ENCODE measurements around the gene PSMD8.

The PSMD8 gene

GRCh38 chr19:38385057-38385803, 10.9 kb downstream of the PSMD8 start:
- H3K4me1 ChIP-seq (ENCODE audit: control insufficient read depth in 2 of 2, insufficient read depth in 1 of 2, low read depth in 1 of 2, low read length in 2 of 2) = peaks cover 6 to 8% of the 10 kb centered on the region in 2 donors

GRCh38 chr19:38385804-38386257, 11.5 kb downstream of the PSMD8 start:
- WGBS, 2 donors (ENCODE audit: extremely low coverage in 2 of 2, insufficient read length in 2 of 2, insufficient replicate concordance in 1 of 2) = no CpG with 5 or more reads among the region's 40 CpGs
- no peak overlapping the region for H2BK15ac ChIP-seq (ENCODE audit: low read length)
- peaks cover 25 to 52% of the 10 kb centered on the region in 2 donors for H3K36me3 ChIP-seq (replicated peaks in 1 of 2; ENCODE audit: control insufficient read depth in 2 of 2, insufficient read depth in 2 of 2, low read length in 2 of 2)
- H3K27ac ChIP-seq (replicated peaks; ENCODE audit: low read length) = no peak overlapping the region
- no peak overlapping the region for H2BK120ac ChIP-seq (ENCODE audit: low read depth, low read length)
- H3K4me1 ChIP-seq (ENCODE audit: control insufficient read depth in 2 of 2, insufficient read depth in 1 of 2, low read depth in 1 of 2, low read length in 2 of 2) = peaks cover 8% of the 10 kb centered on the region in 2 donors
- no peak overlapping the region for H3K14ac ChIP-seq (ENCODE audit: low read length)
- no peaks in the 10 kb centered on the region for H3K27me3 ChIP-seq (ENCODE audit: control insufficient read depth in 3 of 3, insufficient read depth in 3 of 3, low read depth in 1 of 3, low read length in 3 of 3)
- no peak overlapping the region for H3K18ac ChIP-seq (ENCODE audit: low read length)
- H3K23ac ChIP-seq (ENCODE audit: low read depth, low read length, poor library complexity) = peak overlapping the region; percentile 44
- no peak overlapping the region for H2BK5ac ChIP-seq (ENCODE audit: low read length)
- H3K4me3 ChIP-seq (ENCODE audit: low read length in 2 of 2) = no peak overlapping the region
- H4K91ac ChIP-seq (ENCODE audit: low read depth, low read length, poor library complexity) = no peak overlapping the region
- H4K8ac ChIP-seq (ENCODE audit: low read depth, low read length) = no peak overlapping the region
- no peak overlapping the region for H3K9ac ChIP-seq (ENCODE audit: low read depth, low read length, poor library complexity)
- no peaks in the 10 kb centered on the region for H3K9me3 ChIP-seq (replicated peaks in 1 of 2; ENCODE audit: control insufficient read depth in 2 of 2, insufficient read depth in 1 of 2, low read depth in 1 of 2, low read length in 2 of 2)
- H3K4me2 ChIP-seq (ENCODE audit: insufficient read depth, low read length, poor library complexity, severe bottlenecking) = no peak overlapping the region
- H2BK12ac ChIP-seq (ENCODE audit: low read length) = no peak overlapping the region
- no peak overlapping the region for H2AFZ ChIP-seq (ENCODE audit: low read length)
- H3K79me1 ChIP-seq (ENCODE audit: low read depth, low read length) = peaks cover 5% of the 10 kb centered on the region
- H3K4ac ChIP-seq (ENCODE audit: low read length) = no peak overlapping the region
- no peak for DNase-seq (ENCODE audit: low spot score)
- H2AK5ac ChIP-seq (ENCODE audit: low read depth, low read length) = peak overlapping the region; percentile 27

More at GRCh38 chr19:38385057-38385803, 10.9 kb downstream of the PSMD8 start:
- peaks cover 2% of the 10 kb centered on the region for H3K79me1 ChIP-seq (ENCODE audit: low read depth, low read length)
- H3K4ac ChIP-seq (ENCODE audit: low read length) = no peak overlapping the region
- H2BK15ac ChIP-seq (ENCODE audit: low read length) = no peak overlapping the region
- H2AFZ ChIP-seq (ENCODE audit: low read length) = no peak overlapping the region
- WGBS, 2 donors (ENCODE audit: extremely low coverage in 2 of 2, insufficient read length in 2 of 2, insufficient replicate concordance in 1 of 2) = no CpG with 5 or more reads among the region's 40 CpGs
- no peak overlapping the region for H4K91ac ChIP-seq (ENCODE audit: low read depth, low read length, poor library complexity)
- no peaks in the 10 kb centered on the region for H3K27me3 ChIP-seq (ENCODE audit: control insufficient read depth in 3 of 3, insufficient read depth in 3 of 3, low read depth in 1 of 3, low read length in 3 of 3)
- H4K8ac ChIP-seq (ENCODE audit: low read depth, low read length) = no peak overlapping the region
- no peak overlapping the region for H2BK12ac ChIP-seq (ENCODE audit: low read length)
- H3K18ac ChIP-seq (ENCODE audit: low read length) = no peak overlapping the region
- H2AK5ac ChIP-seq (ENCODE audit: low read depth, low read length) = no peak overlapping the region
- H3K4me2 ChIP-seq (ENCODE audit: insufficient read depth, low read length, poor library complexity, severe bottlenecking) = no peak overlapping the region
- peaks cover 26 to 56% of the 10 kb centered on the region in 2 donors for H3K36me3 ChIP-seq (replicated peaks in 1 of 2; ENCODE audit: control insufficient read depth in 2 of 2, insufficient read depth in 2 of 2, low read length in 2 of 2)
- H2BK120ac ChIP-seq (ENCODE audit: low read depth, low read length) = no peak overlapping the region
- no peak for DNase-seq (ENCODE audit: low spot score)
- no peak overlapping the region for H3K14ac ChIP-seq (ENCODE audit: low read length)
- H3K9ac ChIP-seq (ENCODE audit: low read depth, low read length, poor library complexity) = no peak overlapping the region
- H3K27ac ChIP-seq (replicated peaks; ENCODE audit: low read length) = no peak overlapping the region
- no peaks in the 10 kb centered on the region for H3K9me3 ChIP-seq (replicated peaks in 1 of 2; ENCODE audit: control insufficient read depth in 2 of 2, insufficient read depth in 1 of 2, low read depth in 1 of 2, low read length in 2 of 2)
- peak overlapping the region in 1 of 2 donors; percentile 43 for H3K4me3 ChIP-seq (ENCODE audit: low read length in 2 of 2)
- H3K23ac ChIP-seq (ENCODE audit: low read depth, low read length, poor library complexity) = peak overlapping the region; percentile 44
- no peak overlapping the region for H2BK5ac ChIP-seq (ENCODE audit: low read length)

GRCh38 chr19:38386300-38386970, 12.1 kb downstream of the PSMD8 start:
- DNase-seq (ENCODE audit: low spot score) = no peak
- no peak overlapping the region for H3K14ac ChIP-seq (ENCODE audit: low read length)
- whole genome bisulfite sequencing, 2 donors (ENCODE audit: extremely low coverage in 2 of 2, insufficient read length in 2 of 2, insufficient replicate concordance in 1 of 2) = no CpG with 5 or more reads among the region's 61 CpGs

GRCh38 chr19:38386971-38387549, 12.7 kb downstream of the PSMD8 start:
- Histone ChIP-seq H4K91ac (ENCODE audit: low read depth, low read length, poor library complexity) (no peak overlapping the region), H3K27me3 (ENCODE audit: control insufficient read depth in 3 of 3, insufficient read depth in 3 of 3, low read depth in 1 of 3, low read length in 3 of 3) (no peaks in the 10 kb centered on the region), H3K4ac (ENCODE audit: low read length) (no peak overlapping the region), H3K14ac (ENCODE audit: low read length) (no peak overlapping the region), H3K9ac (ENCODE audit: low read depth, low read length, poor library complexity) (peak overlapping the region; percentile 17), H2BK12ac (ENCODE audit: low read length) (no peak overlapping the region), H2BK15ac (ENCODE audit: low read length) (no peak overlapping the region), H3K27ac (replicated peaks; ENCODE audit: low read length) (peak overlapping the region; percentile 2), H2BK5ac (ENCODE audit: low read length) (no peak overlapping the region), H3K23ac (ENCODE audit: low read depth, low read length, poor library complexity) (no peak overlapping the region), H3K4me2 (ENCODE audit: insufficient read depth, low read length, poor library complexity, severe bottlenecking) (peak overlapping the region; percentile 85), H4K8ac (ENCODE audit: low read depth, low read length) (no peak overlapping the region), H3K18ac (ENCODE audit: low read length) (peak overlapping the region; percentile 5), H2AK5ac (ENCODE audit: low read depth, low read length) (no peak overlapping the region), H3K9me3 (replicated peaks in 1 of 2; ENCODE audit: control insufficient read depth in 2 of 2, insufficient read depth in 1 of 2, low read depth in 1 of 2, low read length in 2 of 2) (no peaks in the 10 kb centered on the region), H2BK120ac (ENCODE audit: low read depth, low read length) (no peak overlapping the region), H3K4me3 (ENCODE audit: low read length in 2 of 2) (peak overlapping the region; percentile 82 to 83), H3K36me3 (replicated peaks in 1 of 2; ENCODE audit: control insufficient read depth in 2 of 2, insufficient read depth in 2 of 2, low read length in 2 of 2) (peaks cover 18 to 51% of the 10 kb centered on the region in 2 donors), H3K79me1 (ENCODE audit: low read depth, low read length) (peaks cover 5% of the 10 kb centered on the region), H2AFZ (ENCODE audit: low read length) (peak overlapping the region; percentile 95), H3K4me1 (ENCODE audit: control insufficient read depth in 2 of 2, insufficient read depth in 1 of 2, low read depth in 1 of 2, low read length in 2 of 2) (peaks cover 8 to 10% of the 10 kb centered on the region in 2 donors)
- no CpG with 5 or more reads among the region's 36 CpGs for WGBS, 2 donors (ENCODE audit: extremely low coverage in 2 of 2, insufficient read length in 2 of 2, insufficient replicate concordance in 1 of 2)
- DNase-seq (ENCODE audit: low spot score) = no peak

More at GRCh38 chr19:38386300-38386970, 12.1 kb downstream of the PSMD8 start:
- no peaks in the 10 kb centered on the region for H3K9me3 ChIP-seq (replicated peaks in 1 of 2; ENCODE audit: control insufficient read depth in 2 of 2, insufficient read depth in 1 of 2, low read depth in 1 of 2, low read length in 2 of 2)
- no peak overlapping the region for H3K4me3 ChIP-seq (ENCODE audit: low read length in 2 of 2)
- peaks cover 5% of the 10 kb centered on the region for H3K79me1 ChIP-seq (ENCODE audit: low read depth, low read length)
- H3K36me3 ChIP-seq (replicated peaks in 1 of 2; ENCODE audit: control insufficient read depth in 2 of 2, insufficient read depth in 2 of 2, low read length in 2 of 2) = peaks cover 21 to 51% of the 10 kb centered on the region in 2 donors
- no peak overlapping the region for H2BK12ac ChIP-seq (ENCODE audit: low read length)
- H4K91ac ChIP-seq (ENCODE audit: low read depth, low read length, poor library complexity) = no peak overlapping the region
- no peak overlapping the region for H3K9ac ChIP-seq (ENCODE audit: low read depth, low read length, poor library complexity)
- H2BK120ac ChIP-seq (ENCODE audit: low read depth, low read length) = no peak overlapping the region
- no peak overlapping the region for H3K18ac ChIP-seq (ENCODE audit: low read length)
- no peak overlapping the region for H3K4ac ChIP-seq (ENCODE audit: low read length)
- H3K4me2 ChIP-seq (ENCODE audit: insufficient read depth, low read length, poor library complexity, severe bottlenecking) = no peak overlapping the region
- H3K27me3 ChIP-seq (ENCODE audit: control insufficient read depth in 3 of 3, insufficient read depth in 3 of 3, low read depth in 1 of 3, low read length in 3 of 3) = no peaks in the 10 kb centered on the region
- H2BK5ac ChIP-seq (ENCODE audit: low read length) = no peak overlapping the region
- peaks cover 8% of the 10 kb centered on the region in 2 donors for H3K4me1 ChIP-seq (ENCODE audit: control insufficient read depth in 2 of 2, insufficient read depth in 1 of 2, low read depth in 1 of 2, low read length in 2 of 2)
- H3K27ac ChIP-seq (replicated peaks; ENCODE audit: low read length) = no peak overlapping the region
- no peak overlapping the region for H2AFZ ChIP-seq (ENCODE audit: low read length)
- H3K23ac ChIP-seq (ENCODE audit: low read depth, low read length, poor library complexity) = no peak overlapping the region
- H2BK15ac ChIP-seq (ENCODE audit: low read length) = no peak overlapping the region
- no peak overlapping the region for H4K8ac ChIP-seq (ENCODE audit: low read depth, low read length)
- peak overlapping the region; percentile 27 for H2AK5ac ChIP-seq (ENCODE audit: low read depth, low read length)

Data from neuronal stem cell (in vitro differentiated cells).